Peyer's patch (tissue), 4 donors: ENCODE results near the gene RSKR. TPM values are rescaled to one million over a fixed set of nuclear protein-coding genes. Genes with fewer than 3 reads are reported as not detected.

Experiments used
- DNase-seq, 3 donors: peaks; one replicate each; pipeline ENCODE4 v3.0.0-alpha.2; 2017 to 2019
- H3K27ac ChIP-seq, 4 donors: fragments of 200-600 bp; sonication (generic); one replicate each; pipeline ENCODE4 v1.5.1; 2016 to 2019
- H3K27me3 ChIP-seq, 2 donors: fragments of 200-600 bp; sonication (generic); one replicate each; pipeline ENCODE4 v1.5.1; 2019
- H3K36me3 ChIP-seq, 3 donors: fragments of 200-600 bp; sonication (generic); one replicate each; pipeline ENCODE4 v1.5.1; 2016 to 2019
- H3K4me1 ChIP-seq, 4 donors: fragments of 200-600 bp; sonication (generic); one replicate each; pipeline ENCODE4 v1.5.1; 2016 to 2019
- H3K4me3 ChIP-seq, 4 donors: fragments of 200-600 bp; sonication (generic); 1 replicate in 3 of 4; 2 replicates in 1 of 4; pipeline ENCODE4 v1.5.1; 2016 to 2019; ENCODE audit warnings: mild to moderate bottlenecking in 1 of 4
- H3K9me3 ChIP-seq, 4 donors: fragments of 200-600 bp; sonication (generic); one replicate each; pipeline ENCODE4 v1.5.1; 2016 to 2019; ENCODE audit warnings: mild to moderate bottlenecking in 1 of 4
- CTCF ChIP-seq, 6 experiments: fragments of 450-650 bp in 4 of 6; fragments of 200-600 bp in 2 of 6; sonication (generic) in 1 of 6; IDR thresholded peaks; one replicate each; pipeline ENCODE4 v1.5.1; 2017 to 2019; ENCODE audit warnings: antibody characterized with exemption in 6 of 6, mild to moderate bottlenecking in 3 of 6, moderate library complexity in 1 of 6
- POLR2A ChIP-seq, 2 donors: fragments of 450-650 bp; IDR thresholded peaks; one replicate each; pipeline ENCODE4 v1.5.1; 2017; ENCODE audit warnings: antibody characterized with exemption in 2 of 2, mild to moderate bottlenecking in 2 of 2, moderate library complexity in 2 of 2
- total RNA-seq, 4 donors: library from RNA; depleted of rRNA; stranded (reverse); fragments of >200 nt; gene quantifications; one replicate each; pipeline ENCODE4 v1.1.0, GENCODE V29; 2016

RSKR gene
- total RNA-seq, 4 donors from 2014 or later: 11.6 to 36.8 (median 23.3) TPM

GRCh38 chr17:28572259-28573039 lies 41.5 kb downstream of the RSKR start:
- Histone ChIP-seq H3K27me3 (no peaks in the 10 kb centered on the region), H3K9me3 (no peaks in the 10 kb centered on the region), H3K36me3 (peaks cover 0 to 8% (median 0%) of the 10 kb centered on the region in 3 donors), H3K4me3 (peak overlapping the region in 3 of 4 donors; percentile 79 to 93 (median 89)), H3K4me1 (peaks cover 0 to 54% (median 15%) of the 10 kb centered on the region in 4 donors), H3K27ac (peak overlapping the region in 3 of 4 donors; percentile 82 to 91 (median 86))
- DNase-seq: peak in 1 of 3 donors; percentile 66
- no peak for TF ChIP-seq CTCF (IDR thresholded peaks at IDR 0.05)
- TF ChIP-seq POLR2A (IDR thresholded peaks at IDR 0.05): peak in 1 of 2 donors; percentile 35

- peak; percentile 87 to 94 for TF ChIP-seq POLR2A (IDR thresholded peaks at IDR 0.05)
- no peak for TF ChIP-seq CTCF (IDR thresholded peaks at IDR 0.05)
- Histone ChIP-seq H3K4me1 (peaks cover 5 to 53% (median 13%) of the 10 kb centered on the region in 4 donors), H3K27me3 (no peaks in the 10 kb centered on the region), H3K27ac (peak within 1 kb of the TSS; percentile 82 to 91 (median 86)), H3K36me3 (peaks cover 0 to 17% (median 0%) of the 10 kb centered on the region in 3 donors), H3K9me3 (no peaks in the 10 kb centered on the region), H3K4me3 (peak within 1 kb of the TSS; percentile 79 to 93 (median 88))
- DNase-seq: peak; percentile 94 to 98 (median 97)
These were observed 42.4 kb downstream of the RSKR start, which contains the start of gene PIGS for GRCh38 chr17:28571361-28572122. PIGS (minus strand) TSS chr17:28571524; CDS start chr17:28571496, 28 bp downstream.

GRCh38 chr17:28570716-28571360 lies 43.1 kb downstream of the RSKR start:
- DNase-seq: peak; percentile 65 to 78 (median 73)
- H3K4me3 ChIP-seq: peak overlapping the region; percentile 79 to 93 (median 88)
- H3K27ac ChIP-seq: peak overlapping the region; percentile 82 to 91 (median 86)
- no peaks in the 10 kb centered on the region for H3K27me3 ChIP-seq
- no peaks in the 10 kb centered on the region for H3K9me3 ChIP-seq
- peaks cover 5 to 51% (median 13%) of the 10 kb centered on the region in 4 donors for H3K4me1 ChIP-seq
- peaks cover 0 to 20% (median 0%) of the 10 kb centered on the region in 3 donors for H3K36me3 ChIP-seq
- TF ChIP-seq POLR2A (IDR thresholded peaks at IDR 0.05) (no peak), CTCF (IDR thresholded peaks at IDR 0.05) (no peak)

GRCh38 chr17:28569446-28569845 lies 44.5 kb downstream of the RSKR start:
- no peak for DNase-seq
- Histone ChIP-seq H3K27ac (no peak overlapping the region), H3K4me1 (peaks cover 5 to 42% (median 13%) of the 10 kb centered on the region in 4 donors), H3K4me3 (no peak overlapping the region), H3K27me3 (no peaks in the 10 kb centered on the region), H3K36me3 (peaks cover 0 to 20% (median 0%) of the 10 kb centered on the region in 3 donors), H3K9me3 (no peaks in the 10 kb centered on the region)
- TF ChIP-seq CTCF (IDR thresholded peaks at IDR 0.05) (no peak), POLR2A (IDR thresholded peaks at IDR 0.05) (no peak)

- TF ChIP-seq POLR2A (IDR thresholded peaks at IDR 0.05): no peak
- TF ChIP-seq CTCF (IDR thresholded peaks at IDR 0.05): no peak
- Histone ChIP-seq H3K4me3 (no peak overlapping the region), H3K9me3 (no peaks in the 10 kb centered on the region), H3K27me3 (no peaks in the 10 kb centered on the region), H3K27ac (no peak overlapping the region), H3K4me1 (peaks cover 4 to 30% (median 13%) of the 10 kb centered on the region in 4 donors), H3K36me3 (peaks cover 0 to 36% (median 0%) of the 10 kb centered on the region in 3 donors)
- no peak for DNase-seq
These were observed 46.4 kb downstream of the RSKR start for GRCh38 chr17:28567604-28568003.
